ENCODE data around the gene TRMT10A. TPM values are rescaled to one million over a fixed set of nuclear protein-coding genes. Genes with fewer than 3 reads are reported as not detected.

Gene TRMT10A
- total RNA-seq, 1 experiment from 2014 or later: 7.4 TPM

GRCh38 chr4:99518601-99519295 lies 45.1 kb downstream of the TRMT10A start:
- Histone ChIP-seq H3K9me2 (ENCODE audit: insufficient read depth) (no peaks in the 10 kb centered on the region), H3K36me3 (ENCODE audit: control insufficient read depth in 1 of 2, insufficient read depth in 2 of 2, low read length in 2 of 2) (no peaks in the 10 kb centered on the region), H3K4me1 (ENCODE audit: control insufficient read depth in 1 of 2, insufficient read depth in 2 of 2, low read length in 2 of 2) (no peaks in the 10 kb centered on the region), H3K9ac (ENCODE audit: low read length) (no peak overlapping the region), H3K9me3 (ENCODE audit: control insufficient read depth in 1 of 2, insufficient read depth in 1 of 2, low read depth in 1 of 2, low read length in 2 of 2) (no peaks in the 10 kb centered on the region), H3K27ac (ENCODE audit: low read depth, low read length) (no peak overlapping the region), H3K4me3 (replicated peaks in 1 of 2; ENCODE audit: low read depth in 1 of 2, low read length in 2 of 2) (no peak overlapping the region), H2AFZ (ENCODE audit: low read depth, low read length, poor library complexity, severe bottlenecking) (no peak overlapping the region), H3K79me2 (ENCODE audit: insufficient read depth, low read length) (no peaks in the 10 kb centered on the region), H3K4me2 (ENCODE audit: low read length) (no peak overlapping the region), H3K27me3 (ENCODE audit: insufficient read depth, low read length) (no peaks in the 10 kb centered on the region), H4K20me1 (ENCODE audit: insufficient read depth) (no peaks in the 10 kb centered on the region)
- RAD21 ChIA-PET (ENCODE audit: low non-redundant PET in 1 of 2, low total read pairs in 2 of 2, uncharacterized antibody in 2 of 2, unreplicated experiment in 2 of 2): no interaction called here
- no TSS peak for BruUV-seq (replicated peaks)
- DNase-seq (ENCODE audit: low read depth, low spot score): no peak
- TF ChIP-seq ELF1 (IDR thresholded peaks at IDR 0.05; ENCODE audit: borderline replicate concordance, low read depth): no peak
- TF ChIP-seq CTCF (IDR thresholded peaks at IDR 0.05 in 2 of 3, conservative IDR thresholded peaks at IDR 0.05 in 1 of 3; ENCODE audit: borderline replicate concordance in 1 of 3, insufficient read depth in 1 of 3, low read depth in 2 of 3, low read length in 2 of 3): no peak
- no peak for TF ChIP-seq TCF7L2 (IDR thresholded peaks at IDR 0.05; ENCODE audit: borderline replicate concordance, extremely low read depth, insufficient read depth, insufficient read length)
- TF ChIP-seq RAD21 (IDR thresholded peaks at IDR 0.05; ENCODE audit: low read depth): no peak
- no peak for TF ChIP-seq CBX3 (IDR thresholded peaks at IDR 0.05; ENCODE audit: low read depth)
- no peak for TF ChIP-seq SRF (IDR thresholded peaks at IDR 0.05; ENCODE audit: low read depth)
- TF ChIP-seq EZH2phosphoT487 (IDR thresholded peaks at IDR 0.05; ENCODE audit: borderline replicate concordance): no peak
- TF ChIP-seq FOSL1 (IDR thresholded peaks at IDR 0.05; ENCODE audit: low read depth): no peak
- no peak for TF ChIP-seq YY1 (IDR thresholded peaks at IDR 0.05; ENCODE audit: extremely low read depth, insufficient replicate concordance, low read depth, low read length)
- no peak for TF ChIP-seq CEBPB (IDR thresholded peaks at IDR 0.05; ENCODE audit: low read depth)
- TF ChIP-seq JUND (IDR thresholded peaks at IDR 0.05): no peak
- TF ChIP-seq ZNF274 (IDR thresholded peaks at IDR 0.05; ENCODE audit: low read depth, low read length): no peak
- TF ChIP-seq EGR1 (IDR thresholded peaks at IDR 0.05; ENCODE audit: low read depth): no peak
- TF ChIP-seq REST (IDR thresholded peaks at IDR 0.05; ENCODE audit: low read depth): no peak
- no peak for TF ChIP-seq ZBTB33 (IDR thresholded peaks at IDR 0.05; ENCODE audit: extremely low read depth, insufficient replicate concordance, low read length)
- TF ChIP-seq SP1 (IDR thresholded peaks at IDR 0.05; ENCODE audit: low read depth): no peak
- CTCF ChIA-PET: no interaction called here
- intact Hi-C loops (cut with micrococcal nuclease): no loop called here
- POLR2A ChIA-PET: no interaction called here
- ATAC-seq: no peak

Data from HCT116 (cell line).